ENCODE measurements around the gene OGT.
"Not testable (repeated sequence)": the region's sequence is repeated elsewhere in the genome, so short reads cannot be mapped to it uniquely, and the experiment has no call there.

Gene OGT

GRCh38 chrX:71550578-71550977 is 17.7 kb downstream of the OGT start:
- H3K27me3 Mint-ChIP-seq: no peaks in the 10 kb centered on the region
- H3K36me3 Mint-ChIP-seq: peaks cover 5% of the 10 kb centered on the region
- H3K4me3 Mint-ChIP-seq: peak overlapping the region; percentile 33
- H3K27ac Mint-ChIP-seq: peak overlapping the region; percentile 51
- peaks cover 35% of the 10 kb centered on the region for H3K4me1 Mint-ChIP-seq
- no peaks in the 10 kb centered on the region for H3K9me3 Mint-ChIP-seq

GRCh38 chrX:71556036-71556435 is 23.1 kb downstream of the OGT start:
- peaks cover 9% of the 10 kb centered on the region for H3K36me3 Mint-ChIP-seq
- H3K4me3 Mint-ChIP-seq: no peak overlapping the region
- peak overlapping the region; percentile 88 for H3K27ac Mint-ChIP-seq
- no peaks in the 10 kb centered on the region for H3K9me3 Mint-ChIP-seq
- H3K4me1 Mint-ChIP-seq: peaks cover 17% of the 10 kb centered on the region
- no peaks in the 10 kb centered on the region for H3K27me3 Mint-ChIP-seq

GRCh38 chrX:71558920-71559319 is 26.0 kb downstream of the OGT start:
- Mint-ChIP-seq H3K36me3 (peaks cover 14% of the 10 kb centered on the region), H3K4me3 (no peak overlapping the region), H3K4me1 (peaks cover 19% of the 10 kb centered on the region), H3K9me3 (no peaks in the 10 kb centered on the region), H3K27ac (peak overlapping the region; percentile 8), H3K27me3 (no peaks in the 10 kb centered on the region)

GRCh38 chrX:71559773-71560172 is 26.9 kb downstream of the OGT start:
- peaks cover 22% of the 10 kb centered on the region for H3K4me1 Mint-ChIP-seq
- not testable (repeated sequence) for H3K27ac Mint-ChIP-seq, H3K27me3 Mint-ChIP-seq, H3K4me3 Mint-ChIP-seq, H3K9me3 Mint-ChIP-seq
- H3K36me3 Mint-ChIP-seq: peaks cover 16% of the 10 kb centered on the region

GRCh38 chrX:71563921-71564320 is 31.0 kb downstream of the OGT start:
- Mint-ChIP-seq H3K9me3 (no peaks in the 10 kb centered on the region), H3K4me3 (no peak overlapping the region), H3K36me3 (peaks cover 10% of the 10 kb centered on the region), H3K4me1 (peaks cover 12% of the 10 kb centered on the region), H3K27me3 (no peaks in the 10 kb centered on the region), H3K27ac (no peak overlapping the region)

- Mint-ChIP-seq H3K9me3 (no peaks in the 10 kb centered on the region), H3K4me1 (peaks cover 12% of the 10 kb centered on the region), H3K4me3 (no peak overlapping the region), H3K36me3 (peaks cover 10% of the 10 kb centered on the region), H3K27ac (peak overlapping the region; percentile 55), H3K27me3 (no peaks in the 10 kb centered on the region)
Measured at GRCh38 chrX:71565474-71566041, 32.7 kb downstream of the OGT start.

GRCh38 chrX:71571390-71571789 is 38.5 kb downstream of the OGT start:
- not testable (repeated sequence) for H3K27me3 Mint-ChIP-seq, H3K9me3 Mint-ChIP-seq, H3K27ac Mint-ChIP-seq, H3K4me1 Mint-ChIP-seq, H3K36me3 Mint-ChIP-seq, H3K4me3 Mint-ChIP-seq

GRCh38 chrX:71573590-71573989 is 40.7 kb downstream of the OGT start:
- Mint-ChIP-seq H3K36me3 (peaks cover 3% of the 10 kb centered on the region), H3K4me1 (peaks cover 3% of the 10 kb centered on the region), H3K9me3 (no peaks in the 10 kb centered on the region), H3K27ac (peak overlapping the region; percentile 38), H3K27me3 (no peaks in the 10 kb centered on the region), H3K4me3 (no peak overlapping the region)

GRCh38 chrX:71577682-71578081 is 44.8 kb downstream of the OGT start:
- peaks cover 5% of the 10 kb centered on the region for H3K4me1 Mint-ChIP-seq
- no peak overlapping the region for H3K27ac Mint-ChIP-seq
- no peaks in the 10 kb centered on the region for H3K27me3 Mint-ChIP-seq
- H3K36me3 Mint-ChIP-seq: peaks cover 5% of the 10 kb centered on the region
- H3K9me3 Mint-ChIP-seq: no peaks in the 10 kb centered on the region
- no peak overlapping the region for H3K4me3 Mint-ChIP-seq

- Mint-ChIP-seq H3K9me3 (no peaks in the 10 kb centered on the region), H3K4me1 (peaks cover 7% of the 10 kb centered on the region), H3K27ac (peak within 1 kb of the TSS; percentile 65), H3K36me3 (peaks cover 7% of the 10 kb centered on the region), H3K4me3 (no peak within 1 kb of the TSS), H3K27me3 (no peaks in the 10 kb centered on the region)
Measured at GRCh38 chrX:71578253-71579135, 45.6 kb downstream of the OGT start, which contains the start of gene GCNA. Gene GCNA (plus strand): TSS chrX:71578437. CDS start chrX:71580822, 2,385 bp downstream.

- H3K9me3 Mint-ChIP-seq: no peaks in the 10 kb centered on the region
- H3K36me3 Mint-ChIP-seq: peaks cover 6% of the 10 kb centered on the region
- no peaks in the 10 kb centered on the region for H3K27me3 Mint-ChIP-seq
- peak overlapping the region; percentile 30 for H3K27ac Mint-ChIP-seq
- H3K4me3 Mint-ChIP-seq: no peak overlapping the region
- peaks cover 7% of the 10 kb centered on the region for H3K4me1 Mint-ChIP-seq
Measured at GRCh38 chrX:71579136-71579989, 46.5 kb downstream of the OGT start.

- peaks cover 5% of the 10 kb centered on the region for H3K36me3 Mint-ChIP-seq
- H3K4me1 Mint-ChIP-seq: peaks cover 7% of the 10 kb centered on the region
- no peak overlapping the region for H3K4me3 Mint-ChIP-seq
- H3K9me3 Mint-ChIP-seq: no peaks in the 10 kb centered on the region
- no peaks in the 10 kb centered on the region for H3K27me3 Mint-ChIP-seq
- H3K27ac Mint-ChIP-seq: peak overlapping the region; percentile 30
Measured at GRCh38 chrX:71579990-71580380, 47.1 kb downstream of the OGT start.

GRCh38 chrX:71581210-71581609 is 48.3 kb downstream of the OGT start:
- no peaks in the 10 kb centered on the region for H3K9me3 Mint-ChIP-seq
- H3K27me3 Mint-ChIP-seq: no peaks in the 10 kb centered on the region
- H3K36me3 Mint-ChIP-seq: peaks cover 5% of the 10 kb centered on the region
- H3K27ac Mint-ChIP-seq: peak overlapping the region; percentile 35
- H3K4me1 Mint-ChIP-seq: peaks cover 7% of the 10 kb centered on the region
- H3K4me3 Mint-ChIP-seq: no peak overlapping the region

GRCh38 chrX:71586929-71587328 is 54.0 kb downstream of the OGT start:
- Mint-ChIP-seq H3K4me1 (peaks cover 7% of the 10 kb centered on the region), H3K36me3 (peaks cover 6% of the 10 kb centered on the region), H3K9me3 (no peaks in the 10 kb centered on the region), H3K27ac (peak overlapping the region; percentile 93), H3K4me3 (no peak overlapping the region), H3K27me3 (no peaks in the 10 kb centered on the region)

- not testable (repeated sequence) for H3K27ac Mint-ChIP-seq, H3K27me3 Mint-ChIP-seq, H3K36me3 Mint-ChIP-seq, H3K4me3 Mint-ChIP-seq, H3K4me1 Mint-ChIP-seq, H3K9me3 Mint-ChIP-seq
Measured at GRCh38 chrX:71593210-71593609, 60.3 kb downstream of the OGT start.

GRCh38 chrX:71599965-71600364 is 67.1 kb downstream of the OGT start:
- Mint-ChIP-seq H3K36me3 (peaks cover 32% of the 10 kb centered on the region), H3K27me3 (no peaks in the 10 kb centered on the region), H3K4me3 (no peak overlapping the region), H3K4me1 (peaks cover 9% of the 10 kb centered on the region), H3K27ac (no peak overlapping the region), H3K9me3 (no peaks in the 10 kb centered on the region)
